ENCODE data around the gene ODAD3.
A peak's percentile ranks its signal among the peaks of the same experiment; 100 is the strongest.
"Not testable (repeated sequence)": the region's sequence is repeated elsewhere in the genome, so short reads cannot be mapped to it uniquely, and the experiment has no call there.

ODAD3 gene

DNA sequence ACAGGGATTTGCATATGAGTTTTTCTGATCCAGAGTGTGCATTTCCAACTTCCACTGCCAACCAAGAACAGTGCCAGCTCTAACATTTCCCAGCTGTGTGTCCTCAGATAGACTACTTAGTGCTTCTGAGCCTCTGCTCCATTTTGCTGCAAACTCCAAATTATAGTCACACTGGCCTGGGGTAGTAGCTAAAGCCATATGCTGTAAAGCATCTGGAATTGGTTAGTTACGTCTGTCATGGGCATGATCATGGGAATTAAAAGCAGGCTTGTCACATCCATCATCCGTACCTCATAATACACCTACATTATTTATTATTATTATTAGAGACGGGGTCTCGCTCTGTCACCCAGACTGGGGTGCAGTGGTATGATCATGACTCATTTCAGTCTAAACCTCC lies 38.8 kb upstream of the ODAD3 start:
- no peak for ATAC-seq (replicated peaks)
- DNase-seq: no peak
- Mint-ChIP-seq H3K9me3 (no peaks in the 10 kb centered on the region), H3K36me3 (no peaks in the 10 kb centered on the region), H3K27ac (no peak overlapping the region), H3K27me3 (peaks cover 10 to 38% of the 10 kb centered on the region in 2 donors), H3K4me1 (peaks cover 3 to 5% of the 10 kb centered on the region in 2 donors), H3K4me3 (no peak overlapping the region)

DNA sequence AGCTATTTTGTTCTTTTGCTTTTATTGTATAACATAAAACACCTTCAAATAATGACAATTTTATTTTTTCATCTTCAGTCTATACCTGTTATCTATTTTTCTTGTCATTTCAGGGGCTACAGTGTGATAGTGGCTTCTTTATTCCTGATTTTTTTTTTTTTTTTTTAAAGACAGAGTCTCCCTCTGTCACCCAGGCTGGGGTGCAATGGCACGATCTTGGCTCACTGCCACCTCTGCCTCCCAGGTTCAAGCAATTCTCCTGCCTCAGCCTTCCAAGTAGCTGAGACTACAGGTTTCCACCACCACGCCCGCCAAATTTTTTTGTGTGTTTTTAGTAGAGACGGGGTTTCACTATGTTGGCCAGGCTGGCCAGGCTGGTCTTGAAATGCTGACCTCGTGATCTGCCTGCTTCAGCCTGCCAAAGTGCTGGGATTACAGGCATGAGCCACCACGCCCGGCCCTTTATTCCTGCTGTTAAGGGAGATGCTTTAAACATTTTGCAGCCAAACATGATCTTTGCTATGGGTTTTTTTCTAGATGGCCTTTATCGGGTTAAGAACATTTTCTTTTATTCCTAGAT lies 33.4 kb upstream of the ODAD3 start:
- H3K4me1 Mint-ChIP-seq; ATAC-seq (replicated peaks); H3K9me3 Mint-ChIP-seq; H3K4me3 Mint-ChIP-seq; H3K36me3 Mint-ChIP-seq; DNase-seq; H3K27ac Mint-ChIP-seq: not testable (repeated sequence)
- H3K27me3 Mint-ChIP-seq: peaks cover 5 to 12% of the 10 kb centered on the region in 2 donors

DNA sequence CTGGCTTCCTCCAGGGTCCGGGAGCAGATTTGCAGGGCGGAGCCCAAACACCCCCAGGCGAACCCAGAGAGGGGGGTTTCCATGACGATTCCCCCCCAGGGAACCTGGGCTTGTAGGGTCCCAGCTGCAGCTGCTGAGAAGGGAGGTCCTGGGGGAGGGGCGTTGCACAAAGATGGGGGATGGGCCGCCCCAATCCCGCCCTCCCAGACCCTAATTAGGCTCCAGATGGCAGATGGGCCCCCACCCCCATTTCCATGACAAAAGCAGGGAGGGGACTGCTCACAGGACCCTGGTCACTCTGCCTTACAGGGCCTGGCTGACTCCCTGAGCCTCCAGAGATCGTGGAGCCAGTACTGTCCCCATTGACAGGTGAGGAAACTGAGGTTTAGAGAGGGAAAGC lies 30.7 kb upstream of the ODAD3 start:
- DNase-seq (no peak), ATAC-seq (replicated peaks) (no peak)
- Mint-ChIP-seq H3K27me3 (peaks cover under 1 to 4% of the 10 kb centered on the region in 2 donors), H3K4me3 (no peak overlapping the region), H3K4me1 (no peaks in the 10 kb centered on the region), H3K36me3 (no peaks in the 10 kb centered on the region), H3K27ac (no peak overlapping the region), H3K9me3 (no peaks in the 10 kb centered on the region)

DNA sequence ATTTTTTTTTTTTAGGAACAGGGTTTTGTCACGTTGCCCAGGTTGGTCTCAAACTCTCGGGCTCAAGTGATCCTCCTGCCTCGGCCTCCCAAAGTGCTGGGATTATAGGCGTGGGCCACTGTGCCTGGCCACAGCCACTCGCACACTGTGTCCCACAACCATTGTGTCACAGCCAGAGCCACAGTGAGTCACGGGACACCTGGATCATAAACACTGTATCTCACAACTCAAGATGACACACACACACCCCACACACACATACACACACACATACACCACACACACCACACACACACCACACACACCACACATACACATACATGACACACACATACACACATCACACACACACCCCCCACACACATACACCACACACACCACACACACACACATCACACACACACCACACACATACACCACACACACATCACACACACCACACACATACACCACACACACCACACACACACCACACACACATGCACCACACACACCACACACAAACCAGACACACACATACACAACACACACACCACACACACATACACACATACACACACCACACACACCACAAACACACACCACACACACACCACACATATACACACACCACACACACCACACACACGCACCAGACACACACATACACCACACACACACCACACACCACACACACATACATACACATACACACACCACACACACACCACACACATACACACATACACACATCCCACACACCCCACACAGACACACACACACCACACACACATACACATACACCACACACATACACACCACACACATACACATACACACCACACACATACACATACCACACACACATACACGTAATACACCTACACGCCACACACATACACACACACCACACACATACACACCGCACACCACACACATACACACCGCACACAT lies 29.7 kb upstream of the ODAD3 start:
- Mint-ChIP-seq H3K9me3 (no peaks in the 10 kb centered on the region), H3K27me3 (peaks cover 11 to 14% of the 10 kb centered on the region in 2 donors), H3K4me3 (no peak overlapping the region), H3K4me1 (no peaks in the 10 kb centered on the region), H3K36me3 (no peaks in the 10 kb centered on the region), H3K27ac (no peak overlapping the region)
- no peak for DNase-seq
- no peak for ATAC-seq (replicated peaks)

DNA sequence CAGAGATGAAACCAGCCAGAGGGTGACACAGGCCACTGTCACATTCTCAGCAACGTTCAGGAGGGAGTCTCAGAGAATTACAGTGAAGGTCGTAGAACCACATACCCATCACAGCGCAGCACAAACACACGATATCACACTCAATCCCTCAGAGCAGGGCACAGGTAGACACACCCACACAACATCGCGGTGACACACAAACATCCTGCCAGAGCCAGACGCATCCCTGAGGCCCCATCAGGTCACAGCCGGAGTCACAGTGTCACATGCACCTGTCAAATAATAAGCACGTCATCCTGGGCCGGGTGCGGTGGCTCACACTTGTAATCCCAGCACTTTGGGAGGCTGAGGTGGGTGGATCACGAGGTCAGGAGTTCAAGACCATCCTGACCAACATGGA lies 28.5 kb upstream of the ODAD3 start:
- no peaks in the 10 kb centered on the region for H3K4me1 Mint-ChIP-seq
- H3K27ac Mint-ChIP-seq: no peak overlapping the region
- DNase-seq (no peak), ATAC-seq (replicated peaks) (peak in 1 of 2 donors; percentile 16)
- no peaks in the 10 kb centered on the region for H3K9me3 Mint-ChIP-seq
- H3K36me3 Mint-ChIP-seq: no peaks in the 10 kb centered on the region
- no peak overlapping the region for H3K4me3 Mint-ChIP-seq
- H3K27me3 Mint-ChIP-seq: peaks cover 12 to 18% of the 10 kb centered on the region in 2 donors

DNA sequence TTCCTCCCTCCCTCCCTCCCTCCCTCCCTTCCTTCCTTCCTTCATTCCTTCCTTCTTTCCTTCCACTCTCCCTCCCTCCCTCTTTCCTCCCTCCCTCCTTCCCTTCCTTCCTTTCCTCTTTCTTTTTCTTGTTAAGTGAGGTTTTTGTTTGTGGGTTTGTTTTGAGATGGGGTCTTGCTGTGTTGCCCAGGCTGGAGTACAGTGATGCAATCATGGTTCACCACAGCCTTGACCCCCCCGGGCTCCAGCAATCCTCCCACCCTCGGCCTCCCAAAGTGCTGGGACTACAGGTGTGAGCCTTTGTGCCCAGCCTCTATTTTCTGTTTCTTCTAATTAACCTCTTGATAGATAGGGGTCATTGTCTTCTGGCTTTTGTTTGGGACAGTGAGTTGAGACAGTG lies 26.5 kb upstream of the ODAD3 start:
- Mint-ChIP-seq H3K27me3 (peaks cover 12 to 31% of the 10 kb centered on the region in 2 donors), H3K36me3 (no peaks in the 10 kb centered on the region), H3K4me1 (no peaks in the 10 kb centered on the region), H3K27ac (no peak overlapping the region), H3K9me3 (no peaks in the 10 kb centered on the region), H3K4me3 (no peak overlapping the region)
- DNase-seq (no peak), ATAC-seq (replicated peaks) (no peak)

DNA sequence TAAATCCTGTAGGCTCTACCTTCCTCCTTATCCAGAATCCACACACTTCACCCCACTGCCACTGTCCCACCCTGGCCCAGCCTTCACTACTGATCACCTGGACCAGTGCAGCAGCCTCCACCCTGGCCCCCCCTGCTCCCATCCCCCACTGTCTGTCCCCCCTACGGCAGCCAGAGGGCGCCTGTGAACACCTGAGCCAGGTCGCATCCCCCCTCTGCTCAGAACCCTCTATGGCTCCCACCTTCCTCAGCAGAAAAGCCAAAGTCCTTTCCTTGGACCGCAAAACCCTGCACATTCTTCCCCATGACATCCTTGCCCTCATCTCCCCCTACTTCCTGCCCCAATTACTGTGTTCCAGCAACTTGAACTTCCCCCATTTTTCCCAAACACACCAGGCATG lies 25.3 kb upstream of the ODAD3 start:
- no peak for ATAC-seq (replicated peaks)
- no peaks in the 10 kb centered on the region for H3K4me1 Mint-ChIP-seq
- H3K27ac Mint-ChIP-seq: no peak overlapping the region
- H3K27me3 Mint-ChIP-seq: peaks cover 12 to 31% of the 10 kb centered on the region in 2 donors
- no peak for DNase-seq
- H3K4me3 Mint-ChIP-seq: no peak overlapping the region
- no peaks in the 10 kb centered on the region for H3K9me3 Mint-ChIP-seq
- no peaks in the 10 kb centered on the region for H3K36me3 Mint-ChIP-seq

DNA sequence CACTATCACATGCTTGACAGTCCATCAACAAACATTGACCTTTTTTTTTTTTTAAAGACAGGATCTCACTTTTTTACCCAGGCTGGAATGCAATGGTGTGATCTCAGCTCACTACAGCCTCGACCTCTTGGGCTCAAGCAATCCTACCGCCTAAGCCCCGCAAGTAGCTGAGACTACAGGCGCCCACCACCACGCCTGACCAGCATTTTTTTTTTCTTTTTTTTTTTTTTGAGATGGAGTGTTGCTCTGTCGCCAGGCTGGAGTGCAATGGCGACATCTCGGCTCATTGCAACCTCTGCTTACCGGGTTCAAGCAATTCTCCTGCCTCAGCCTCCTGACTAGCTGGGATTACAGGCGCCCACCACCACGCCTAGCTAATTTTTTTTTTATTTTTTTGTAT lies 24.0 kb upstream of the ODAD3 start:
- peaks cover 12 to 31% of the 10 kb centered on the region in 2 donors for H3K27me3 Mint-ChIP-seq
- ATAC-seq (replicated peaks); H3K27ac Mint-ChIP-seq; H3K36me3 Mint-ChIP-seq; DNase-seq; H3K9me3 Mint-ChIP-seq; H3K4me3 Mint-ChIP-seq; H3K4me1 Mint-ChIP-seq: not testable (repeated sequence)

DNA sequence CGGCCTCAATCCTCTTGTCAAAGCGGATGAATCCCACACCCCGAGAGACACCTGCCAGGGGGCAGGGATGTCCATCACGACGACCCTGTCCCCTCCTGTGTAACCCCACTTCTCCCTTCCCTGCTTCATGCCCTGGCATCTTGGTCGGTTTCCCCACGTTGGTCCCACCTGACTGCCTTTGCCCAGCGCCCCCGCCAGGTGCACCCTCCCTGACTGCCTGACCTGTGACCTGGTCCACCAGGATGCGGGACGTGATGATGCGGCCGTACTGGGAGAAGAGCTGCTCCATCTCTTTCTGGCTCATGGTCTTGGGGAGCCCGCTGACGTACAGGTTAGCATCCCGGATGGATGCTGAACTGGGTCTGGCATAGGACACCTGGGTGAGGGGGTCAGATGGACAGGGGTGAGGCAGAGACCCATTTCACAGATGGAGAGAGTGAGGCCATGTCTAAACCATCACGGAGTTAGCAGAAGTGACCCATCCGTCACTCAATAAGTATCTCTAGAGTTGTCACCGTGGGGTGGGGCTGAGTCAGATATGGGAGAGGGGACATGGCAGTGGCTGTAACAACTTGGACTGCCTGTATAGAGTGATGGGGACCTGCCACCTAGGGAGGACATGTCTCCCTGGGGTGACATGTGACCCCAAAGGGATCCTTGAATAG lies 23.4 kb upstream of the ODAD3 start:
- Mint-ChIP-seq H3K27me3 (peaks cover 12 to 31% of the 10 kb centered on the region in 2 donors), H3K9me3 (no peaks in the 10 kb centered on the region), H3K4me1 (no peaks in the 10 kb centered on the region), H3K36me3 (no peaks in the 10 kb centered on the region), H3K27ac (no peak overlapping the region), H3K4me3 (no peak overlapping the region)
- DNase-seq (no peak), ATAC-seq (replicated peaks) (no peak)

DNA sequence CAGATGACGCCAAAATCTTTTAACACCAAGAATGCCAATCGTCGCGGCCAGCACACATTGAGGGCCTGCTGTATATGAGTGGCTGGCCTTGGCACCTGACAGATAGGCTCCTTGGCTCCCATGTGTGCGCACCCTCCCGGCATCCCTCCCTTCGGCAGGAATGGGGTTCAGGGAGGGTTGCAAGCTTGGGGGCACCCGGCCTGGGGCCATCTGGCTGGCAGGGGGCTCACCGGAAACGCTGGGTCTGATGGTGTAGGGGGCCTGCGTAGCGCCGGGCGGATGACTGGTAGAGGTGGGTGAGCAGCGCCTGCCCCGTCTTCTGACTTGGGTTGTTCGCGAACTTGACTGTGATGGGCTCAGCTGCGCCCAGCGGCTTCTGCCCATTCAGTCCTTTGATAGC lies 22.9 kb upstream of the ODAD3 start:
- no peaks in the 10 kb centered on the region for H3K36me3 Mint-ChIP-seq
- H3K4me3 Mint-ChIP-seq: no peak overlapping the region
- no peak overlapping the region for H3K27ac Mint-ChIP-seq
- DNase-seq: no peak
- no peak for ATAC-seq (replicated peaks)
- no peaks in the 10 kb centered on the region for H3K9me3 Mint-ChIP-seq
- H3K4me1 Mint-ChIP-seq: no peaks in the 10 kb centered on the region
- H3K27me3 Mint-ChIP-seq: peaks cover 12 to 31% of the 10 kb centered on the region in 2 donors

DNA sequence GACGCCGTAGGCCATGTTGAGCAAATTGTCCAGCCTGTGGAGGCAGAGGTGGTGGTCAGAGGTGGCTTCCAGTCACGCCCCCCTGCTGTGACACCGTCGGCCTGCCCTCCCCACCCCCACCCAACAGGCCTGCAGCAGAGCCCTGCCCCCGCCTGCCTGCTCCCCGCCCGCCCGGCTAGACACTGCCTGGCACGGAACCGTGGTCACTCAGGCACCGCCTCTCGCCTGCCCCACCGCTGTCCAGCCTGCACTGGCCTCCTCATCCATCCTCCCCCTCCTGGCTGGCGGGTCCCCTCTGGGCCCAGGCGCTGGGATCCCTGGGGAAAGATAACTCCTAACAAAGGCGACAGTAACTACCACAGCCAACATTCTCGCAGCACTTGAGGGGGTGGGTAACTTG lies 22.2 kb upstream of the ODAD3 start:
- DNase-seq: no peak
- H3K27ac Mint-ChIP-seq: no peak overlapping the region
- H3K4me3 Mint-ChIP-seq: no peak overlapping the region
- no peak for ATAC-seq (replicated peaks)
- H3K27me3 Mint-ChIP-seq: peaks cover 12 to 31% of the 10 kb centered on the region in 2 donors
- no peaks in the 10 kb centered on the region for H3K36me3 Mint-ChIP-seq
- peaks cover 0 to 2% of the 10 kb centered on the region in 2 donors for H3K4me1 Mint-ChIP-seq
- no peaks in the 10 kb centered on the region for H3K9me3 Mint-ChIP-seq

DNA sequence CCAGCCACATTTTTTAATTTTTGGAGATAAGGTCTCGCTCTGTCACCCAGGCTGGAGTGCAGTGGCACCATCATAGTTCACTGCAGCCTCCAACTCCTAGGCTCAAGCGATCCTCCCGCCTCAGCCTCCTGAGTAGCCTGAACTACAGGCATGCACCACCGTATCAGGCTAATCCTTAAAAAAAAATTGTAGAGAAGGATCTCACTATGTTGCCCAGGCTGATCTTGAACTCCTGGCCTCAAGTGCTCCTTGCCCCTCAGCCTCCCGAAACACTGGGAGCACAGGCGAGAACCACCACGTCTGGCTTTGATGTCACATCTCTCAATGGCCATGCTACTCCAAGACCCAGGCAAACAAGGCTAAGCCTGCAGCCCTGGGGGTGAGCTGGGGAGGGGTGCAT lies 21.7 kb upstream of the ODAD3 start:
- Mint-ChIP-seq H3K9me3 (no peaks in the 10 kb centered on the region), H3K36me3 (no peaks in the 10 kb centered on the region), H3K27me3 (peaks cover 12 to 31% of the 10 kb centered on the region in 2 donors), H3K4me3 (no peak overlapping the region), H3K4me1 (peaks cover 0 to 2% of the 10 kb centered on the region in 2 donors), H3K27ac (no peak overlapping the region)
- ATAC-seq (replicated peaks): no peak
- DNase-seq: no peak

DNA sequence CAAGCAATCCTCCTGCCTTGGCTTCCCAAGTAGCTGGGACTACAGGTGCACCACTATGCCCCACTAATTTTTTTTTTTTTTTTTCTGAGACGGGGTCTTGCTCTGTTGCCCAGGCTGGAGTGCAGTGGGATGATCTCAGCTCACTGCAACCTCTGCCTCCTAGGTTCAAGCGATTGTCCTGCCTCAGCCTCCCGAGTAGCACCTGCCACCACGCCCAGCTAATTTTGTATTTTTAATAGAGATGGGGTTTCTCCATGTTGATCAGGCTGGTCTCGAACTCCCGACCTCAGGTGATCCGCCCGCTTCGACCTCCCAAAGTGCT lies 20.3 kb upstream of the ODAD3 start:
- DNase-seq; H3K9me3 Mint-ChIP-seq; H3K36me3 Mint-ChIP-seq; ATAC-seq (replicated peaks); H3K4me1 Mint-ChIP-seq; H3K27ac Mint-ChIP-seq; H3K4me3 Mint-ChIP-seq: not testable (repeated sequence)
- peaks cover 7 to 22% of the 10 kb centered on the region in 2 donors for H3K27me3 Mint-ChIP-seq

DNA sequence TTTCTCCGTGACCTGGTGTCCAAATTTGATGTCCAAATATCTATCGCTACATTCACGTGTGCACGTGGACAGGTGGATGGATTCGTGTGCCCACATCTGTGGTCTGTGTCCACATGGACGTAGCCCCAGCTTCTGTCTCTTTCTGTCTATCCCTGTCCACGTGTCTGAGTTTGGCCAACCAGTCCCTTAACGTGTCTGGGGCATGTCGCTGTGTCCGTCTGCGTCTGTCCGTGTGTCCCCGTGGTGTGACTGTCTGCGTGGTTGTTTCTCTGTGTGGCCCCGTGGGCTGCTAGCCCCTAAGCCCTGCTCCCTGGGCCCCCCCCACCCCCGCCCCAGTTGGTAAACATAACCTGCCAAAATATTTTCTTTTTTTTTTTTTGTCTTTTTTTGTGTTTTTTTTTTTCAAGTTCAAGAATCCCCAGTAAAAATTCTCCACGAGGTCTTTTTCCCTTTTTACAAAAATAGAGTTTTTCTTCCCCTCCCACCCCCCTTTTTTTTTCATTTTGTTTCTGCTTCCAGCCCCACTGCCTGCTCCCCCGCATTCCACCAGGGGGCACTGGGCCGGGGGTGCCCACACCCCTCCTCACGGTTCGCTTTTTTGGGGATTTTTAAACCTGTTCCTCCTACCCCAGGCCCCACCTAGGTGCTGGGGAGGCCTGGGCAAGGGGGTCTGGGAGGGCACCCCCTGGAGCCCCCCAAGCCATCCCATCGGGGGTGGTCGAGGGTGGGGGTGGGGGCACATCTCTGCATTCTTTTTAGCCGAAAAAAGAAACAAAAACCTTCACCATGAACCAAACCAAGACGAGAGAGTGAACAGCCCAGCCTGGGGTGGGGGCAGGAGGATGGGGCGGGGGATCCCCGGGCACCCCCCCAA lies 18.8 kb upstream of the ODAD3 start:
- H3K36me3 Mint-ChIP-seq: peaks cover 14 to 20% of the 10 kb centered on the region in 2 donors
- peak in 1 of 2 donors; percentile 34 for ATAC-seq (replicated peaks)
- no peaks in the 10 kb centered on the region for H3K9me3 Mint-ChIP-seq
- DNase-seq: no peak
- peaks cover 0 to 15% of the 10 kb centered on the region in 2 donors for H3K27me3 Mint-ChIP-seq
- peaks cover 0 to 2% of the 10 kb centered on the region in 2 donors for H3K4me1 Mint-ChIP-seq
- H3K27ac Mint-ChIP-seq: no peak overlapping the region
- no peak overlapping the region for H3K4me3 Mint-ChIP-seq

All from stimulated activated naive B cell treated with anti-CD40 and anti-IgM and Interleukin-4, amounts not matched to agents 10 μg/mL and 1 μg/mL and 100 μg/mL, for 72 hours (primary cell).